ENCODE data around the gene HS6ST1. TPM values are rescaled to one million over a fixed set of nuclear protein-coding genes. Genes with fewer than 3 reads are reported as not detected.

Gene HS6ST1
- total RNA-seq, 1 experiment from 2014 or later: 45.2 TPM

DNA sequence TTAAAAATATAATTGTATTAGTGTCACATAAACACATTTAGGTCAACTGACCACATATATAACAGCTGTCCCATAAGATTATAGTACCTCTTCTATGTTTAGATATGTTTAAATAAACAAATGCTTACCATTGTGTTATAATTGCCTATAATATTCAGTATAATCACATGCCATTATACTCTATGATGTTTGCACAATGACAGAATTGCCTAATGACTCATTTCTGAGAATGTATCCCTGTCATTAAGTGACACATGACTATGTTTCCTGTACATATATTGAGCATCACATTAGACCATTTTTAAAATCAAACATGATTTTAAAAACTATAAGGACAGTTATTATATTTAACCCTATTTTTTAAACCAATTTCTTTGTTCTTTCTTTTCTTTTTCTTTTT lies 89.8 kb downstream of the HS6ST1 start:
- in situ Hi-C loops (cut with HindIII; ENCODE audit: low sequenced_read_pairs): no loop called here
- DNase-seq (ENCODE audit: low spot score): no peak

DNA sequence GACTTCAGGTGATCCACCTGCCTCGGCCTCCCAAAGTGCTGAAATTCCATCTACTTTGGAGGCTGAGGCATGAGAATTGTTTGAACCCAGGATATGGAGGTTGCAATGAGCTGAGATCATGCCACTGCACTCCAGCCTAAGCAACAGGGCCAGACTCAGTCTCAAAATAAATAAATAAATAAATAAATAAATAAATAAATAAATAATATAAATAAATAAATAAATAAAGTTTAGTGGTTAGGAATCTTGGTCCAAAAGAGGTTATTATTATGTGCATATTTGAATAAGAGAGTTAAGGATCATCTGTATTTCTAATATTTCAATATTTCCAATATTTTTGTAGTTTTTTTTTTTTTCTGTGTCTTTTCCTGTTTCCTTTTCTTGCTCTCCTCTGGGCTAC lies 90.8 kb downstream of the HS6ST1 start:
- DNase-seq (ENCODE audit: low spot score): no peak
- in situ Hi-C loops (cut with HindIII; ENCODE audit: low sequenced_read_pairs): no loop called here

DNA sequence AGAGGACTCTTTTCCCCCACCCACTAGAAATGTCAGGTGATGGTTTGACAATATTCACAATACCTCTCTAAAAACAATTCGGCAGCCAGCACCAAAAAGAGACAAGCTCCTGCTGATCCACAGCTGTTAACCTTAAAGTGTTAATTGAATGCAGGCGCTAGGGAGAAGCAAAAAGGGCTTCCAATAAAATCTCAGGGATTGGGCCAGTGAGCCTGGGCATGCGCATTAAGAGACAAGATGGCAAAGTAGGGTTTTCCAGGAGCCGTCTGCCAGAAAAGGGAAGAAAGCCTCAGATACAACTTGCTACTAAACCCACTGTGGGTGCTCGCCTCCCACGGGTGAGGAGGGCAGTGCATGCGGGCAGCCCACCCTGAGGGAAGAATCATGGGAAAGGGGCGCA lies 98.8 kb downstream of the HS6ST1 start:
- in situ Hi-C loops (cut with HindIII; ENCODE audit: low sequenced_read_pairs): no loop called here
- DNase-seq (ENCODE audit: low spot score): no peak

DNA sequence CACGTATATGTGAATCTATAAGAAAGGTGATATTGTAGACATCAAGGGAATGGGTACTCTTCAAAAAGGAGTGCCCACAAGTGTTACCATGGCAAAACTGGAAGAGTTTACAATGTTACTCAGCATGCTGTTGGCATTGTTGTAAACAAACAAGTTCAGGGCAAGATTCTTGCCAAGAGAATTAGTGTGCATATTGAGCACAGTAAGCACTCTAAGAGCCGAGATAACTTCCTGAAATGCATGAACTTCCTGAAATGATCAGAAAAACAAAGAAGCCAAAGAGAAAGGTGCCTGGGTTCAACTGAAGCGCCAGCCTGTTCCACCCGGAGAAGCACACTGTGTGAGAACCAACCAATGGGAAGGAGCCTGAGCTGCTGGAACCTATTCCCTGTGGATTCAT lies 101.0 kb downstream of the HS6ST1 start:
- in situ Hi-C loops (cut with HindIII; ENCODE audit: low sequenced_read_pairs): no loop called here
- DNase-seq (ENCODE audit: low spot score): no peak

GRCh38 chr2:128215897-128216642 lies 102.6 kb downstream of the HS6ST1 start:
- no peak for DNase-seq (ENCODE audit: low spot score)
- in situ Hi-C loops (cut with HindIII; ENCODE audit: low sequenced_read_pairs): no loop called here

Other genes starting within 250 kb of the HS6ST1 start
- gene UGGT1, start 227.7 kb downstream of the HS6ST1 start, total RNA-seq (2014; rRNA removed; shearing (Covaris generic)): 18.1 and 19.3 TPM in 2 replicates